SJSA1 (cell line): ENCODE measurements around the gene MAP1LC3A. TPM values are rescaled to one million over a fixed set of nuclear protein-coding genes. Genes with fewer than 3 reads are reported as not detected.

ENCODE experiments used
- DNase-seq, 2 experiments: peaks; one replicate each; pipeline ENCODE4 v3.0.0-alpha.2; 2015 to 2020; ENCODE audit warnings: low spot score in 2 of 2, low read depth in 1 of 2
- H3K27ac ChIP-seq: fragments of 250-450 bp; sonication (Bioruptor Pico); 2 replicates; pipeline ENCODE4 v1.5.1; 2020; ENCODE audit warnings: mild to moderate bottlenecking, moderate library complexity
- H3K27me3 ChIP-seq: fragments of 250-450 bp; sonication (Bioruptor Pico); replicated peaks from 2 replicates; pipeline ENCODE4 v1.5.1; 2020; ENCODE audit warnings: mild to moderate bottlenecking, moderate library complexity
- H3K36me3 ChIP-seq: fragments of 250-450 bp; sonication (Bioruptor Pico); 2 replicates; pipeline ENCODE4 v1.5.1; 2020; ENCODE audit warnings: mild to moderate bottlenecking
- H3K4me1 ChIP-seq: fragments of 250-450 bp; sonication (Bioruptor Pico); replicated peaks from 2 replicates; pipeline ENCODE4 v1.6.1; 2021; ENCODE audit warnings: mild to moderate bottlenecking
- H3K4me3 ChIP-seq: fragments of 250-450 bp; sonication (Bioruptor Pico); 2 replicates; pipeline ENCODE4 v1.5.1; 2020; ENCODE audit warnings: mild to moderate bottlenecking
- H3K9me3 ChIP-seq: fragments of 250-450 bp; sonication (Bioruptor Pico); replicated peaks from 2 replicates; pipeline ENCODE4 v1.5.1; 2020; ENCODE audit warnings: mild to moderate bottlenecking
- total RNA-seq: library from RNA; depleted of rRNA; stranded (reverse); fragments of >200 nt; shearing (Covaris generic); gene quantifications from 2 replicates; pipeline ENCODE4 v1.2.3, GENCODE V29; 2014

MAP1LC3A gene
- total RNA-seq, 1 experiment from 2014 or later = 64.5 TPM

DNA sequence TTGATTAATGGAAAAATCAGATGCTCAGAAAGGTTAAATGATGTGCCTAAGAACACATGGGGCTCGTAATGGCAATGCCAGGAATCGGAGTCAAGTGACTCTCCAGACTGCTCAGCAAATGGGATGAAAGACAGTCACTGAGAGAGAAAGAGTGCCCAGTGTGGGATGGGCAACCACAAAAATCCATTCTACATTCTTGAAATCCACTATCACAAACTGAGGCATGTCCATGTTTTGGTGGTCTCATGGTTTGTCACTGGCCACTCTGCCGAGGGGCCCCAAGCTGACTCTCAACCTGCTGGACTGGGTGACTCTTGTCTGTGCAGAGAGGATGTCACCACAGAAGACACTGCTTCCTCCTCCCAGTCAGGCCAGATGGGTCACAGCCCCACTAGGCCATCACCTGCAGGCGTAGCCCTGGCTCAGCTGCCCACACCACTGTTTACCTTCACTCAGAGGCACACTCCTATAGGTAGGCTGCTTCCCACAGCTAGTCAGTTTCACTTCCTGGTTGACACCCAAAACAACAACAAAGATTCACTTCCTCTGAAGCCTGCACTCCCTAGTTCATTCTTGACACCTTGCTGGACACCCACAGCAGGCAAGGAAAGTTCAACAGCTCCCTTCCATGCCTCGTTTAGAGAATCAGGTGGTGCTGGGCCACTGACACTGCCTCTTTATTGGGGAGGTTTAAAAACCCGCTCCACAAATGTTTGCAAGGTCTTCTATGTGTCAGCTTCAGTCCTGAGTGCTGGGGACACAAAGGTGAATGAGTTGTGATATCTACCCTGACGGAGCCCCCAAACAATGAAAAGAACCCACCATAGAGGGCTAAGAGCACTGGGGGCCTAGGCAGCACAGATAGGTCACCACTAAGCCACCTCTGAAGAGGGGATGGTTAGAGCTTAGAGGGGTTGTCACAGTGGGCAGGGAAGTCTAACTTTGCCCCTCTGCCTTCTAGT is 21.7 kb downstream of the MAP1LC3A start:
- DNase-seq = peak; percentile 10 to 30

DNA sequence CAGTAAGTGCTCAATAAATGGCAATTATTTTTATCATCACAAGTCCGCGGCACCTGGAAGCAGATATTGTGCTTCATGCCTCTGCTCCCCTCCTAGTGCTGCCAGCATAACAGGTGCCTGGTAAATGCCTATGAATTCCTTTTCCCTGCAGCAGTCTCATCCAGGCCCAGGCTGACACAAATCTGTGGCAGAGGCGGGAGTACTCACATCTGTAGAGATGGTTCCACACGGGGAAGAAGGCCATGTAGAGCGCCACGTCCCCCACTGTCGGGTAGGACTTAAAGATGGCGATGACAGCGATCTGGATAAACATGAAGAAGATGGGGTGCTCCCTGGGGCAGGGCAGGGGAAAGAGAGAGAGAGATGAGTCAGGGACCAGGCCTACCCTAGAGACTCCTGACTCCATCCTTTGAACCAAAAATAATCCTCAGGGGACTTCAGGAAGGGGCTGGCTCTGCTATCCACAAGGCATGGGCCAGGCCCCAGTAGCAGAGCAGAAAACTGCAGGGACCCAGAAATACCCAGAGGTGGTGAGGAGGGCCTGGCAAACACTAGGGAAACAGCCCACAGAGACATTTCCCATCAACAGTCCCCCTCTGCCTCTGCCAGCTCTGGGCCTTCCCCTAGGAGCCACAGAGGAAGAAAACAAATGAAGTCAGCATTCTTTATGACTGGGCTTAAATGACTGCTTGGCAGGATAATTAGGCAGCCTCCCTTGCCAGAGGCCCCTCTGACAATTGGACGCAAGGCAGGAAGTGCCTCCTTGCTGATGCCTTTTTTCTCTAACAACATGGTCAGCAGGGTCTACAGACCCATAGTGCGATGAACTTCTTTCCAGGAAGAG is 23.0 kb downstream of the MAP1LC3A start:
- Histone ChIP-seq H3K9me3 (no peaks in the 10 kb centered on the region), H3K27ac (no peak overlapping the region), H3K27me3 (no peaks in the 10 kb centered on the region), H3K36me3 (peaks cover 12% of the 10 kb centered on the region), H3K4me1 (peaks cover 31% of the 10 kb centered on the region), H3K4me3 (no peak overlapping the region)
- DNase-seq = peak; percentile 30 to 39

More for the DNA sequence above, 21.7 kb downstream of the MAP1LC3A start:
- Histone ChIP-seq H3K27ac (no peak overlapping the region), H3K27me3 (no peaks in the 10 kb centered on the region), H3K4me3 (no peak overlapping the region), H3K36me3 (peaks cover 11% of the 10 kb centered on the region), H3K4me1 (peaks cover 31% of the 10 kb centered on the region), H3K9me3 (no peaks in the 10 kb centered on the region)

GRCh38 chr20:34582221-34582620 is 23.7 kb downstream of the MAP1LC3A start:
- Histone ChIP-seq H3K9me3 (no peaks in the 10 kb centered on the region), H3K4me1 (peaks cover 31% of the 10 kb centered on the region), H3K27me3 (no peaks in the 10 kb centered on the region), H3K36me3 (peaks cover 12% of the 10 kb centered on the region), H3K27ac (no peak overlapping the region), H3K4me3 (no peak overlapping the region)
- DNase-seq = peak in 1 of 2 experiments; percentile 17

DNA sequence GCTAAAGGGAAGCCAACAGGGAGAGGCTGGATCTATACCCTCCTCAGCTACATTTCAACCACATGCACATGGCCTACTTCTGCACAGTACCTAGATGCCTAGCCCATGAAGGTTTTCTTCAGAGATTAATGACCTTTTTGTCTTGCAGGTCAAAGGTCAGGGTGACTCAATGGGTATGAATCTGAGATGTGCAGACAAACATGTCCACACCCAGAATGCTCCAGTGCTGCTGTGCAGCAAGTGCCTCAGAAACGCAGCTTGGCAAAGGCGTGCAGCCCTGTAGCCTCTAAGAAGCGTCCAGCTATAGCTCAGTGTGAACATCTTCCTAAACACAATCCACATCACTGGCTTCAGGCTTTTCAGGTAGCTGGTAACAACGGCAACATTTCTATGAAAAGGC is 24.4 kb downstream of the MAP1LC3A start:
- peaks cover 31% of the 10 kb centered on the region for H3K4me1 ChIP-seq
- no peak overlapping the region for H3K4me3 ChIP-seq
- H3K36me3 ChIP-seq = peaks cover 12% of the 10 kb centered on the region
- no peak overlapping the region for H3K27ac ChIP-seq
- peak in 1 of 2 experiments; percentile 25 for DNase-seq
- H3K27me3 ChIP-seq = no peaks in the 10 kb centered on the region
- no peaks in the 10 kb centered on the region for H3K9me3 ChIP-seq

- H3K27ac ChIP-seq = no peak overlapping the region
- no peak overlapping the region for H3K4me3 ChIP-seq
- DNase-seq = peak in 1 of 2 experiments; percentile 27
- peaks cover 30% of the 10 kb centered on the region for H3K4me1 ChIP-seq
- peaks cover 12% of the 10 kb centered on the region for H3K36me3 ChIP-seq
- H3K9me3 ChIP-seq = no peaks in the 10 kb centered on the region
- no peaks in the 10 kb centered on the region for H3K27me3 ChIP-seq
These were observed 25.0 kb downstream of the MAP1LC3A start for GRCh38 chr20:34583544-34583943.

- Histone ChIP-seq H3K36me3 (peaks cover 12% of the 10 kb centered on the region), H3K27ac (no peak overlapping the region), H3K4me3 (no peak overlapping the region)
These were observed 26.5 kb downstream of the MAP1LC3A start for GRCh38 chr20:34585019-34585418.

GRCh38 chr20:34586488-34587163 is 28.1 kb downstream of the MAP1LC3A start:
- Histone ChIP-seq H3K27me3 (no peaks in the 10 kb centered on the region), H3K4me1 (peaks cover 8% of the 10 kb centered on the region), H3K36me3 (peaks cover 12% of the 10 kb centered on the region), H3K4me3 (no peak overlapping the region), H3K9me3 (no peaks in the 10 kb centered on the region), H3K27ac (no peak overlapping the region)
- DNase-seq = peak in 1 of 2 experiments; percentile 6

More at GRCh38 chr20:34585019-34585418, 26.5 kb downstream of the MAP1LC3A start:
- Histone ChIP-seq H3K4me1 (peaks cover 15% of the 10 kb centered on the region), H3K27me3 (no peaks in the 10 kb centered on the region), H3K9me3 (no peaks in the 10 kb centered on the region)
- DNase-seq = peak in 1 of 2 experiments; percentile 25

GRCh38 chr20:34595377-34596184 is 37.1 kb downstream of the MAP1LC3A start:
- DNase-seq = no peak
- Histone ChIP-seq H3K4me1 (no peaks in the 10 kb centered on the region), H3K27ac (no peak overlapping the region; the same call in 1 of the 2 replicates), H3K9me3 (no peaks in the 10 kb centered on the region), H3K27me3 (no peaks in the 10 kb centered on the region), H3K36me3 (no peaks in the 10 kb centered on the region), H3K4me3 (no peak overlapping the region)

DNA sequence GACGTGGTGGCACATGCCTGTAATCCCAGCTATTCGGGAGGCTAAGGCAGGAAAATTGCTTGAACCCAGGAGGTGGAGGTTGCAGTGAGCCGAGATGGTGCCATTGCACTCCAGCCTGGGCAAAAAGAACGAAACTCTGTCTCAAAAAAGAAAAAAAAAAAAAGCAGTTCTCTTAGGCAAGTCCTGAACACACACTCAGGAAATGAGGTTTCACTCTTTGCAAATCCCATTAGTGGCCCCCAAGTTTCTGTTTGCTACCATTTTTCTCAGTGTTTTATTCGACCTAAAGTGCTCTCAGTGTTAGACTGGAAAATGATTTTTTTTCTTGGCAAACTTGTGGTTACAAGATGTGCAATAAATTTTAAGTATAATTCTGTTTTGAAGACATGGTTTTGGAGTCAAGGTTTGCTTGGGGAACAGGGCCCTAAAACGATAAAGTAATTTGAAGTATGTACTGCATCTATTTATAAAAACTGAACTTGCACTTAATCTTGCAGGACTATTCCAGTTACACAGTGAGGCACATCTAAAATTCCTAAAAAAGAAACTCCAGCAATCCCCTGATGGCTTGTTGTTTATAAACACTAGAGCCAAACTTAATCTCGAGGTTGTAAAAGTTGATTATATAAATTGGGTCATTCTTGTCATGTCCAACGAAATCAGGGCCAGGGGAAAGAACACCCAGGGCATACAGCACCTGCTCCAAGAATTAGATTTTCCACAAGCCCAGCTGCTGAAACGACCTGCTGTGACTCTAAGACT is 42.6 kb downstream of the MAP1LC3A start:
- Histone ChIP-seq H3K4me1 (no peaks in the 10 kb centered on the region), H3K27me3 (no peaks in the 10 kb centered on the region), H3K9me3 (no peaks in the 10 kb centered on the region), H3K4me3 (no peak overlapping the region), H3K27ac (no peak overlapping the region), H3K36me3 (no peaks in the 10 kb centered on the region)
- DNase-seq = peak in 1 of 2 experiments; percentile 5

DNA sequence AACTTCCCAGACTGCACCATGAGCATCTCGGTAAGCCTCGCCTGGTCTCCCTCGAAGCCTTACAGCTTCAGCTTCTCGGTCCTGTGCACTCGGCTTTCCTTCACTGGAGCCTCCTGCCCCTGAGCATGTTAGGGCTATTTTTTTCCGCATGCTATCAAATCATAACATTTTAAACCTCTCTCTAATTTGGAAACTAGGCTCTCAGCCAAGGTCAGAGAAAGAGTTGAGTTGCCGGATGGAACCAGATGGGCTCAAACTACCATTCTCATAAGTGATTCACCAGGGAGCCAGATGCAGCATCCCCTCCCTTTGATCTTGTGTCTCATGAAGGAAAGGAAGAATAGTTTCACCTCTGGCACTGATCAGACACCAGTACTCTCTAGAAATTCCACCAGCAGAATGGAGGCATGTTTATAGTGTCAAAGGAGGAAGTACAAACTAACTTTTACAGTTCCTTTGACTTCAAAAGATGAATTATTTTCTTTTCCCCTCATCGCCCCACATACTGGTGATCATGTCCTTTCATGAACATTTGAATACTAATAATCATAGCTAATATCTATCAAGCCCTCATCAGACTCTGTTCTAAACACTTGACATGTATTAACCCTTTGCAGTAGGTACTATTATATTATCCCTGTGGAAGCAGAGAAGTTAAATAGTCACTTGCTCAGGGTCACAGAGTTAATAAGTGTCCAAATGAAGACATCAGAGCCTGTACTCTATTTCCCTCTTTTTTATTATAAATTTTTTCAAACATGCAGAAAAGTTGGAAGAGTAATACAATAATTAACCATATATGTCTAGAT is 46.7 kb downstream of the MAP1LC3A start:
- H3K27ac ChIP-seq = no peak overlapping the region
- no peaks in the 10 kb centered on the region for H3K36me3 ChIP-seq
- DNase-seq = no peak
- no peak overlapping the region for H3K4me3 ChIP-seq
- no peaks in the 10 kb centered on the region for H3K9me3 ChIP-seq
- H3K27me3 ChIP-seq = no peaks in the 10 kb centered on the region
- no peaks in the 10 kb centered on the region for H3K4me1 ChIP-seq

DNA sequence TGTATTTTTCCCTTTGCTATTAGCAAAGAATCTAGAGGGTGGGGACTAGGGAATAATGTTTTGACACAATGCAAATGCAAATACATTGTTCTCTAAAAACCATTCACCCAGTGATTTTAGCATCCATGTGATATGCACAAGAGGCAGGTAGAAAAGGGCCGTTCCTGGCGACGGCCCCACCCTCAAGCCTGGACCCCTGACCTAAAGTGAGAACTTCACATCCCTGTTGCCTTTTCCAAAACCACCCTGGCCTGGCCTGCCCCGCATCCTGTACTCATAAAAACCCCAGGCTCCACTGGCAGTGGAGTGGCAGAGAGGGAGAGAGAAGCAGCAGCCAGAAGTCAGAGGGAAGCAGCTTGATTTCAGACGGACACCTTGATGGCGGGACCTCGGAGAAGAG is 48.5 kb downstream of the MAP1LC3A start:
- Histone ChIP-seq H3K36me3 (no peaks in the 10 kb centered on the region), H3K4me1 (no peaks in the 10 kb centered on the region), H3K4me3 (no peak overlapping the region), H3K9me3 (no peaks in the 10 kb centered on the region), H3K27me3 (no peaks in the 10 kb centered on the region), H3K27ac (no peak overlapping the region)
- DNase-seq = no peak
